22Rv1 (cell line): ENCODE results near the gene TMEFF1.
A peak's percentile ranks its signal among the peaks of the same experiment; 100 is the strongest.

Experiments used
- H3K27ac ChIP-seq: fragments of 450-650 bp; 2 replicates; pipeline ENCODE4 v1.5.1; 2017
- ZFX ChIP-seq: fragments of 450-650 bp; IDR thresholded peaks from 2 replicates; pipeline ENCODE4 v1.6.1; 2017; ENCODE audit warnings: antibody characterized with exemption, borderline replicate concordance
- TF ChIP-seq, protein P1 (sequence below): fragments of 450-650 bp; IDR thresholded peaks from 2 replicates; pipeline ENCODE4 v1.5.1; 2017; ENCODE audit warnings: mild to moderate bottlenecking

TMEFF1 gene, protein sequence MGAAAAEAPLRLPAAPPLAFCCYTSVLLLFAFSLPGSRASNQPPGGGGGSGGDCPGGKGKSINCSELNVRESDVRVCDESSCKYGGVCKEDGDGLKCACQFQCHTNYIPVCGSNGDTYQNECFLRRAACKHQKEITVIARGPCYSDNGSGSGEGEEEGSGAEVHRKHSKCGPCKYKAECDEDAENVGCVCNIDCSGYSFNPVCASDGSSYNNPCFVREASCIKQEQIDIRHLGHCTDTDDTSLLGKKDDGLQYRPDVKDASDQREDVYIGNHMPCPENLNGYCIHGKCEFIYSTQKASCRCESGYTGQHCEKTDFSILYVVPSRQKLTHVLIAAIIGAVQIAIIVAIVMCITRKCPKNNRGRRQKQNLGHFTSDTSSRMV

DNA sequence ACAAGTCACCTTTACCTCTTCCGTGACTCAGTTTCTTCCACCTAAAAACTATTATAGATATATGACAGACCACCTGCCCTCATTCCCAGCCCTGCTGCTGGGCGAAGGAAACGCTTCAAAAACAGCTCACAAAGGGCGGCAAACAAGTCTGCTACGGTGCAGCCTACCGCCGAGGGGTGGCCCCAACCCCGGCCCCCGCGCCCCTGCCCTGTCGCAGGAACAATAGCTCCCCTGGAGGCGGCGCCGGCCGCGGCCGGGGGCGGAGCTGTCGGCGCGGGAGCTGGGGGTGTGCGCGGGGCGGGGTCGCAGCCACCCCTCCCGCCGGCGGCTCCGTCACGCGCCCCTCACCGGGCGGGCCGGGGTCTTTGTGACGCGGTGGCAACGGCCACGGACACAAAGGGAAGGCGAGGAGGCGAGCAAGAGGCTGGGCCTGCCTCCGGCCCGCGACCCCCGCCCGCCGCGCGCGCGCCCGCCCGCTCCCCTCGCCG, at the start of gene TMEFF1:
Gene TMEFF1, plus strand, starts transcription at position 362 of the 488 bp plus-strand sequence. CDS start 396 bp downstream, outside the sequence.
- H3K27ac ChIP-seq = no peak within 1 kb of the TSS
- no peak for TF ChIP-seq ZFX
- TF ChIP-seq, protein P1, sequence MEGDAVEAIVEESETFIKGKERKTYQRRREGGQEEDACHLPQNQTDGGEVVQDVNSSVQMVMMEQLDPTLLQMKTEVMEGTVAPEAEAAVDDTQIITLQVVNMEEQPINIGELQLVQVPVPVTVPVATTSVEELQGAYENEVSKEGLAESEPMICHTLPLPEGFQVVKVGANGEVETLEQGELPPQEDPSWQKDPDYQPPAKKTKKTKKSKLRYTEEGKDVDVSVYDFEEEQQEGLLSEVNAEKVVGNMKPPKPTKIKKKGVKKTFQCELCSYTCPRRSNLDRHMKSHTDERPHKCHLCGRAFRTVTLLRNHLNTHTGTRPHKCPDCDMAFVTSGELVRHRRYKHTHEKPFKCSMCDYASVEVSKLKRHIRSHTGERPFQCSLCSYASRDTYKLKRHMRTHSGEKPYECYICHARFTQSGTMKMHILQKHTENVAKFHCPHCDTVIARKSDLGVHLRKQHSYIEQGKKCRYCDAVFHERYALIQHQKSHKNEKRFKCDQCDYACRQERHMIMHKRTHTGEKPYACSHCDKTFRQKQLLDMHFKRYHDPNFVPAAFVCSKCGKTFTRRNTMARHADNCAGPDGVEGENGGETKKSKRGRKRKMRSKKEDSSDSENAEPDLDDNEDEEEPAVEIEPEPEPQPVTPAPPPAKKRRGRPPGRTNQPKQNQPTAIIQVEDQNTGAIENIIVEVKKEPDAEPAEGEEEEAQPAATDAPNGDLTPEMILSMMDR = peak; percentile 39

DNA sequence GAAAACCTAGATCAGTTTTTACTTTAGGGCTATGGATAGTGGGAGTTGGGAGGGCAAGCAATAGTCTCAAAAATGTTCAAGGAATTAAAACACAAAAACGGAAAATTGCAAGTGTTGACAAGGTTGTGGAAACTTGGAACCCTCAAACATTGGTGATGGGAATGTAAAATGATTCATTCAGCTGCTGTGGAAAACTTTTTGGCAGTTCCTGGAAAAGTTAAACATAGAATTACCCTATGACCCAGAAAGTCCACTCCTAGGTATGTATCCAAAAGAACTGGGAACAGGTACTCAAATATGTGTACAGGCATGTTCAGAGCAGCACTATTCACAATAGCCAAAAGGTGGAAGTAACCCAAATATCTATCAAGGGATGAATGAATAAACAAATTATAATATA, 47.2 kb upstream of the TMEFF1 start:
- H3K27ac ChIP-seq = peak overlapping the region; percentile 70; the same call in 1 of the 2 replicates
- TF ChIP-seq ZFX = no peak
- TF ChIP-seq, protein P1 = no peak

DNA sequence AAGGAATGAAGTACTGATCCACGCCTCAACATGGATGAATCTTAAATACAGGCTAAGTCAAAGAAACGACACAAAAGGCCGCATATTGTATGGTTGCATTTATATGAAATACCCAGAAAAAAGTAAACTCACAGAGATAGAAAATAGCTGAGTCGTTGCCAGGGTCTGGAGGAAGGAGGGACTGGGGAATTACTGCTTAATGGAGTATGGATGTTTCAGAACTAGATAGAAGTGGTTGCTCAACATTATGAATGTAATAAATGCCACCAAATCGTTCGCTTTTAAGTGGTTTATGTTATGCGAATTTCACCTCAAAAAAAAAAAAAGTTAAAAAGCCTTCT, 46.8 kb upstream of the TMEFF1 start:
- H3K27ac ChIP-seq = peak overlapping the region; percentile 70
- TF ChIP-seq ZFX = no peak
- TF ChIP-seq, protein P1 = no peak

DNA sequence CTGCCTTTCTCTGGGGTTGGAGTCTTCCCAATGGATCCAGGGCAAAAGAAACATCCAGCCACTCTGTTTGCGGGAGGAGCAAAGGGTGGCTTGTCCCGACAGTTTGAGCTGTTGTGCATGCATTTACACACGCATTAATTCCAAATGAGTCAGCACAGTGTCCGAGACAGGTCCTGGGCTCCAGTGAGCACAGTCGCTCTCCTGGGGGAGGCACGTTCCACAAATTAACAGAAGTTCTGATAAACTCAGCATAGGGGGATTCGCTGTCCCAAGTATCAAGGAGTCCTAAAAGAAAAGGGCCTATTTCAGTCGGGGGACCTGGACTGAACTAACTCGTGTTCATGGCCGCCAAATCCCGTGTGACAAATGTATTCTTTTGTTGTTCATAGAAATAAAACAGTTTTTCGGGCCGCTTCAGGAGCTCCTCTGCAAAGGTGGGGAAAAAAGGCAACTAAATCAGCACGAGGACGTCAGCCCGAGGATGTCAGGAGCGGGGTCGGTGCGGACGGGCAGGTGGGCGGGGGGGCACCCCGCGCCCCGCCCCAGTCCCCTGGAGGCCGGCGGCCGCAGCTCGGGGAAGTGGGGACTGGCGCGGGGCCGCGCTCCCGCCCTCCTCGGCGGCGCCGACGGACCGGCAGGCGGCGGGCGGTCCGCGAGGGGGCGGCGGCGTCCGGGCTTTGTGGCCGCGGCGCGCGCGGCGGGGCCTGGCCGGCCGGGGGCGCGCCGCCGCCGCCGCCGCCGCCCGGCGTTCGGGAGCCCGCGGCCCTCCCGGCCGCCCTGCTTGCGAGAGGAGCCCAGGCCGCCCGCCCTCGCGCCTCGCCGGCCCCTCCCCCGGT, 46.2 kb upstream of the TMEFF1 start, which contains the start of gene MSANTD3:
Gene MSANTD3, plus strand, starts transcription at position 614 of the 836 bp plus-strand sequence. CDS start 14,796 bp downstream, outside the sequence.
- peak within 1 kb of the TSS; percentile 70 for H3K27ac ChIP-seq
- TF ChIP-seq ZFX = no peak
- TF ChIP-seq, protein P1 = peak; percentile 45

DNA sequence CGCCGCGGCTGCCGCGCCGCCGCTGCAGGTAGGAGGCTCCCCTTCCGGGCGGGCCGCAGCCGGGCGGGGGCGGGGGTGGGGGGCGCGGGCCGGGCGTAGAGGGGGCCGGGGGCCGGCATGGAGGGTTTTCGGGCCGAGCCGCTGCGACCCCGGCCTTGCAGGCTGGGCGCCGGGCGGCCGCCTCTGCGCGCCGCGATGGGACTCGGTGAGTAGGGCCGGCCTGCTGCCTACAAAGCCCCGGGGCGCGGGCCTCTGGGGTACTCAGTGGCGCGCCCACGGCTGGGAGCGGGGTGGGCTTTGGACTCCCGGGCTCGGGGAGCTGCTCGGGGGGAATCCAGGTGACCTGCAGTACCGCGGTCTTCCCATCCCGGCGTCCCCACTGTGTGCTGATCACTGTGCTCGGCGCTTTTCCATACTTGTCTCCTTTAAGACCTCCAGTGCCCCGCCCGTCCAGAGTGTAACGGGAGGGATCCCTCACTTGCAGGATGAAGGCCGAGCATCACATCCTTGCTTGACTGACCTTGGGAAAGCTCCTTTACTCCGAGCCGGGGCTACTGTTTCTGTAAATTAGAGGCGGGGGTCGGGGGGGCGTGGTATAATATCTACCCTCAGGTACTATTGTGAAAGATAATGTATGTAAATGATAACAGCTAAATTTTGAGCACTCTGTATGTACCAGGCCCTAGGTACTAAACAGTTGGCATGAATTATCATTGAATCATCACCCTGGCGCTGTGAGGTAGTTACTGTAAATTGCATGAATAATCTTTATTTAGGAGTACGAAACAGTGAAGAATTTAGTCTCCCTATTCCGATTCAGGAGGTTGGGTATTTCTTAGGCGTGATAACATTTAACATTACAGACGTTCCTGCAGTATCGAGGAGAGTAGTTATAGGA, 45.3 kb upstream of the TMEFF1 start:
- TF ChIP-seq ZFX = no peak
- TF ChIP-seq, protein P1 = 0 out of 2 replicates have a peak, but pooled peaks have one; percentile 14
- peak overlapping the region; percentile 70 for H3K27ac ChIP-seq

DNA sequence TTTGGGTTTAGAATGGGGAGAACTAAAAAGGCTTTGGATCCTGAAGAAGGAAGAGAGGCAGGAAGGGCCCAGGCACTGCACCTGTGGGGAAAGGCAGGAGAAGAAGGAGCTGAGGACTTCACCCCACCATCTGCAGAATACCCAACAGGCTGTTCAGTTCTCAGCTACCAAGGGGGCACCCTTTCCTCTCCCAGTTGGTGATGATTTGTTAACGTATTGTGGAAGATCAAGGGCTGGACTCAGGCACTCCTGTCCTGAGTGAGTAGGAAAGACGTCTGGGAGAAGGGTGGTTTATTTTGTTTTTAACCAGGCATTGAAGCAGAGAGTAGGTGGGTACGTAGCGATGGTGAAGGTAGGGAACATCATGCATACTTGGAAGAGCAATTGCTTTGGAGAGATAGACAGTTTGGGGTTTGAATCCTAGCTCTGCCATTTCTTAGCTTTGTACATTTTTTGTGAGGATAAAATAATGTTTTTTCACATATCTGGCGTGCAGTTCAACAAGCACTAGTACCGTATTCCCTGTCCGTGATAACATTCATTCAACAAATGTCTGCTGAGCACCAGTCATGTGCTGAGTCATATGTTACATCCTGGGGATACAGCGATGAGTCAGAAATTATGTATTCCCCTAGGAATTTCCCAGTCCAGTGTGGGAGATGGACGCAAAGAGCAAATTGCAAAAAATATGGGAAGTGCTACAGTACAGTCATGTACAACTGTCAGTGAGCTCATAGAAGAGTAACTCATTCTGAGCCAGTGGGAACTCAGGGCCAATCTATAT, 43.9 kb upstream of the TMEFF1 start:
- no peak for TF ChIP-seq ZFX
- TF ChIP-seq, protein P1 = no peak
- H3K27ac ChIP-seq = no peak overlapping the region
